Activated gamma-delta T cell treated with Interleukin-2 at 50 U/mL for 16 hours (primary cell): ENCODE measurements around the gene KLHL30.
"Not testable (repeated sequence)": the region's sequence is repeated elsewhere in the genome, so short reads cannot be mapped to it uniquely, and the experiment has no call there.

Experiments used
- DNase-seq: peaks from one replicate; pipeline ENCODE4 v3.0.0-alpha.2; 2020

The KLHL30 gene

DNA sequence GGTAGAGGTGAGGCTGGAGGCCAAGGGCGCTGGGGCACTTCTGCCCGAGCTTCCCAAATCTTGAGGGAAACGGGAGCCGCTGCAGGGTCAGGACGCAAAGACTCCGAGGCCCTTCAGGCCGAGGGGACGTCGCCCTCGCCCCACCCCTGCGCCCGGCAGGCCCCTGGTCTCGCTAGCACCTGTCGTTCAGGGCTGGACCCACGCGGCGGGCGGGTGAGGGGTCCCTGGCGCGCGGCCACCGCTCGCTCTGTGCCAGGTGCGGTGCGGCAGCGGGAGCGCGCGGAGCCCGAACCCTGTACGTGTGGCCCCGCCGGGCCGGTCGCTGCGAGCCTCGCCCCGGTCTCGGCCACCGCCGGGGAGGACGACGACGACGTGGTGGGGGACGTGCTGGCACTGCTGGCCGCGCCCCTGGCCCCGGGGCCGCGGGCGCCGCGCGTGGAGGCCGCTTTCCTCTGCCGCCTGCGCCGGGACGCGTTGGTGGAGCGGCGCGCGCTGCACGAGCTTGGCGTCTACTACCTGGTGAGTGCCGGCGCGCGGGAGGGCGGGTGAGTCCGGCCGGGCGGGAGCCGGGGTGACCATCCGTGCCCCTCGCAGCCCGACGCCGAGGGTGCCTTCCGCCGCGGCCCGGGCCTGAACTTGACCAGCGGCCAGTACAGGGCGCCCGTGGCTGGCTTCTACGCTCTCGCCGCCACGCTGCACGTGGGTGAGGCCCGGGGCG is 25.2 kb downstream of the KLHL30 start:
- no peak for DNase-seq

DNA sequence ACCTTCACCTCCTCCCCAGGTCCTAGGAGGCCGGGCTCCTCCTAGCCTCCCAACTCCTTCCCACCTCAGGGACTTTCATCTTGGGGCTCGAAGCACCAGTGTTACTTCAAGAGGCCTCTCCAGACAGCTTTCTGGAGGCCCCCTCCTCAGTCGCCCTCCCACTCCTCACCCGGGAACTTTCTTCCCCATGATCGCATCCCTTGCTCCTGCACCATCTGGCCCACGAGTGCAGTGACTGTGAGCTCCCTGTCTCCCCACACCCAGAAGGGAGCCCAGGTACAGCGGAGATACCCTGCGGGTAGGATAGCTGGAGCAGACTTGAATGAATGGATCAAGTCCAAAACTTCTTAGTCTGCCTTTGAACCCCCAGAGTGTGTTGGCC is 26.4 kb downstream of the KLHL30 start:
- DNase-seq, result no peak

DNA sequence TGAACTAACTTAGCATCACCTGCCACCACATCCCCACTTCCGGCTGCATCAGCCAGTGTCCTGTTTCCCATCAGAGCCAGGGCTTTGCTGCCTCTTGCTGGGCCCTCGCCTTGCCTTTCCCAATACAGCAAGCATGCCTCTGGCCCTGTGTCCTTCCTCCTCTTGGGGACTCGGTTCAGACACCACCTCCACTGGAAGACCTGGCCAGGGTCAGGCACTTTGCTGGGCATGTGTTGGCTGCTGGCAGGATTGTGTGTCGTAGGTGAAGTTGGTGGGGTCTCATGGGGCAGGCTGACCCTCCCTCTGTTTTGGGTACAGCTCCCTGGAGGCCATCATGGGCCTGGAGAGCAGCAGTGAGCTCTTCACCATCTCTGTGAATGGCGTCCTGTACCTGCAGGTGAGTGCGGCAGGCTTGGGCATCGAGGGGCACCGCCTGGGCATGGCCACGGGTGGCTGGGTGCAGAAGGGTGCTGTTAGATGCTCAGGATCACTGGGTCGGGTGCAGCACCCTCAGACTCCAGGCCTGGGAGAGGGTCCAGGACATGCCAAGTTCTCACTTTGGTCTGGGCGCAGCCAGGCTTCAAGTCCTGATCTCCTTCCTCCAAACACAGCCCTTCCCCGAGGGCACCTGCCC is 26.9 kb downstream of the KLHL30 start:
- no peak for DNase-seq

DNA sequence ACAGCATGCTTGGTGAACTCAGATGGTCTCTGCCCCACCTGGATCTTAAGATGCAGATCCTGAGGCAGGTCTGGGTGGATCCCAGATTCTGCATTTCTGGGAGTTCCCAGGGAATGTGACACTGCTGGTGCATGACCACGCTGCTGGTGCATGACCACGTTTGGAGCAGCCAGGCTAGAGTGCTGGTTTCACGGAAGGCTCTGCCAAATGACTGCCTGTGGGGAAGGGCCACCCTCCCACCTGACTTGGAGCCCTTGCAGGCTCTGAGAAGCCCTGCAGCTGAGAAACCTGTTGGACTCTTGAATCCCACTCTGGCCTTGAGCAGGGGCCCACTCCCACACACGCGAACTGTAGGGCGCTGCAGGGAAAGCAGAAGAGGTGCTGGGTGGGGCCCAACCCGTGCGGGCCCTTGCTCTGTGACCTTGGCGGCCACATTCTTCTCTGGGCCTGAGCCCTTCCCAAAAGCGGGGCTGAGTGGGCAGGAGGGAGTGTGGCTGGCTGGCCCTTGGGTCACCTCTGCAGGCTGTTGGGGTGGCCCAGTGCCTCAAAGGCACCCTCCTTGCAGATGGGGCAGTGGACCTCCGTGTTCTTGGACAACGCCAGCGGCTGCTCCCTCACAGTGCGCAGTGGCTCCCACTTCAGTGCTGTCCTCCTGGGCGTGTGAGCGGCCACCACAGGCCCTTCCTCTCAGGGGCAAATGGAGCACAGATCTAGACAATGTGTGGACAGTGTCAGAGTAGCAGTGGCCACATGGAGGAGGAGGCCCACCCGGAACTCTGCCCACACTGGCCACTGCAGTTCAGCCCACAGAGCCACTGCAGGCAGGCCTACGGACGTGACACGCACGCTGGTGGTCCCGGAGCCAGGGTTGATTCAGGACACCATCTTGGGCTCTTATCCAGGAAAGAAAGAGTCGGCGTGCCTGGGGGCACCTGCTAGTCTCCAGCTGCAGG is 28.2 kb downstream of the KLHL30 start:
- no peak for DNase-seq

DNA sequence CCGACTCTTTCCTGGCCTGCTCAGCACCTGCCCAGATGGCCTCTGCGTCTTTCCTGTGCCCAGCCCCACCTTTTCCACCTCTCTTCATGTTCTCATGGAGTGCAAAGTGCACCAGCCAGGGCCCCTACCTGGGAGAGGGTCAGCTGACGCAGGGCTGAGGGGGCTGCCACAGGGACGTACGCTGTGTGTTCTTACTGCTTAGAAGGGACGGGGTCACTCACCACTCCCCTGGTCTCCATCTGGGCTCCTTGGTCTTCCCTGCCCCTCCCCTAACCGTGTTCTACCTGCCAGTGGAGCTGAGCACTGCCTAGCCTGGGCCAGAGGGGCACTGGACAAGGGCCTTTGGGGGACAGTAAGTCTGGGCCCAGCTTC is 28.9 kb downstream of the KLHL30 start:
- no peak for DNase-seq

DNA sequence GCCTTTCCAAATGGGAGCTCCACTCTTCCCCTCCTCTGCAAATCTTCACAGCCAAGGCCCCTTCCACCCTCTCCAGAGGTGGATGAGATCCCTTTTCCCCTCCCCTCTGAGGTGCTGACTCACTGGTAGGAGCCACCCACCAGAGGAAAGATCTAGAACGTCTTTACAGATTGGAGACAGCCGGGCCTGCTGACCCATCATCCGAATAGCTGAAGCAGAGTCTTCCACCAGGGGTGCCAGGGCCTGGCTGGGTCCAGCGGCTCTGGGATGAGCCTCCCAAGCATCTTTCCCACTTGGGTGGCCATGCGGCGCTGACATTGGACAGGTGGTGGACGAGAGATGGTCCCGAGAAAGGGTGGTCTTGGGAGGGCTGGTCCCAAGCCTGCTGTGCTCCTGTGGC is 29.3 kb downstream of the KLHL30 start:
- no peak for DNase-seq

DNA sequence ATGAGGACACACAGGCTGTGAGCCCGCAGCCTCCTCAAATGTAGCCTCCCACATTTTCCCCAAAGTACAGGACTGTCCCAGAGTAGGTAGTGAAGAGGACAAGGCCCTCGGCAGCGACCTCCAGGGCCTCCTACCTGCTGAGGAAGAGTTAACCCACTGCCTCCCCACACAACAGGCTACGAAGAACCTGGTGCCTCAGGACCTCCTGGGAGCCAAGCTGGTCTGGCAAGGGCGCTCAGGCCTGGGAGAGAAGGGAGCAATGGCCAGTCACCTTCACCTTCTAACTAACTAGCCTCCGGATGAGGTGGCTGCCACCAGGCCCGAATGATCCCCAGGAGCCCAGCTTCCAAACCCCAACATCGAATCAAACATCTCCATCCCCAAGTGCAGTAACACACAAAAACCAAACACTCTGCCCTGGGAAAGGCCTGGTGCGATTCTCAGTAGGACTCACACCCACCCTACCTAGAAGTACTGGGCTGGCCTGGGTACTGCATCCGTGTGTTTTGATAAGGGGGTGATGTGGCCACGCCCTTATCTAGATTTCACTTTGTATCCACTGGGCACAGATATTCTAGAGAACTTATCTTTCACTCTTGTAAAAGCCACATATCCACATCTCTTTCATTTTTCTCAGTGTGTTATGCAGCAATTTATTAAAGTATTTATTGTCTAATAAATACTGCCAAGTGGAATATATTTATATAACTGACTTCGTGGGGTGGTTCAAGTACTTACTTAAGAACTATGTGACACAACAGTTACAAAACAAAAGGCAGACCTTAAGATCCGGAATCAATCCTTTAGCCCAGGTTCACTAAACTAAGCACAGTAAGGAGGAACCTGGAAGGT is 30.0 kb downstream of the KLHL30 start:
- DNase-seq, result no peak

DNA sequence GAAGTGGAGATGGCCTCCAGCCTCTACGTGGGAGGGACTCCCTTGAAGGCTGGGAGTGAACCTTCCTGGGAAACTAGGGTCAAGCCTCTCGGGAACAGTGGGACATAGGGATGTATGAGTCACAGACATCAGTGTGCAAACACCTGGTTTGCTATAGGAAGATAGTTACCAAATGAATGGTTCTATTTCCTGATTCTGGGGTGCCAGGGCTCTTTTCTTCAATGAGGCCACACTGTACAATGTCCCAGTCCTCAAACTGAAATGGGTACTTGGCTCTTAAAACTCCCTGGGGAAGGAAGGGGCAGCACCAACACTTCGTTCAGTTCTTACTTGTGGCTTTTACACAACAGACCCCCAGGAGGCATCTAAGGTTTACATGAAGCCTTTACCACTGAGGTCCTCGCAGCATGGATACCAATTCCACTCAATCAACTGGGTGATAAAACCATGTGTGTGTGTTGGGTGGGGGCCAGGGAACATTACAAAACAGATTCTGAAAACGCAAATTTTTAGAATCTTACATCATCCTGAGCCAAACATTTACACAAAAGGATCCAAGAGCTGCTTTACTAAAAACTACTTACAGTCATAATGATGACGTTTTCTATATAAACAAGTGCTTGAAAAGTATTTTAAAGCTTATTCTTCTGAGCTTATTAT is 30.7 kb downstream of the KLHL30 start:
- no peak for DNase-seq

DNA sequence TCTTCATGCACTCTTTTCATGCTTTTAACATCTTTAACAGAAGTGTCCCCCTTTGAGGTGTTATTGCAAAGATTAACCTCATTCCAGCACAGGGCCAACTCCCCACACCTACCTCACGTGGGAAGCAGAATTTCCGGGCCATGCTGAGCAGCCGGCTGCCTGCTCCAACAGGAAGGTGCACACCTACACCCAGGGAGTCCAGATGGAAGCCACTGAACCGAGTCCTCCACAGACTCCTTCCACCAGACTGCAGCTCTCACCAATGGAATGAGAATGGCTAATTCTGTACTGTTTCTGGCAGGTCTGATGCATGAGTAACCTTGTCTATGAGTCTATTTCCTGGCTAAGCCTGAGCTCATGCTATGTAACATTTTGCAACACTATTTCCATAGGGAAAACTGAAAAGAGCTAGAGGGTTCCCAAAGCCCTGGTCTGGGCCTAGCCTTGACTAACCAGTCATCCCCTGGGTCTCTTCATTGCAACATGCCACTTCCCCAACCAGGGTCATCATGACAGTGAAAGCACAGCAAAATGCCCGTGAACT is 31.3 kb downstream of the KLHL30 start:
- DNase-seq, result no peak

DNA sequence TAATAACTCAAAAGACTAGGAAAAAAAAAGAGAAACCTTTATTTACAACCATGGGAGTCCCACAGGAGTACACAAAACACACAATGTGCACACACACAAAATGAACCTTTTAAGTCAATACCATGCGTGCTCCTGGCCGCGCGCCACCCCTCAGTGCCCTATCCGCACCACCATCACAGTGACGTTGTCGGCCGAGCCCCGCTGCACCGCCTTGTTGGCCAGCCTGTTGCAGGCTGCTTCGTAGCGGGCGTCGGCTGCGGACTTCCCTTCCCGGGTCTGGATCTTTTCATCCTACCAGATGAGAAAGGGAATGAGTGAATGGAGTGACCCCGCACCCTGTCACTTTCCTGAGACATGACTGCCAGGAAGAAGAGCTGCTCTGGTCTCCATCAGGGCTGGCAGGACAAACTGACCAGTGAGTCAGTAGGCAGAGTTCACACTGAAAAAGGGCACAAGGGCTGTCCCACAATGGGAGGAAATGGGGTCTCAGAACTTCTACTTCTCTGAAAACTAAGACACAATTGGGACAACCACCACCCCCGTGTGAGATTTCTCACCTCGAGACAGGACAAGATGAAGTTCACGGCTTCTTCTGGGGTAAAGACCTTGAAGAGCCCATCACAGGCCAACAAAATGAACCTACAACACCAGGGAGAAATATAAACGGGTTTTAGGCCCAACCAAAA is 32.1 kb downstream of the KLHL30 start:
- DNase-seq, result no peak

DNA sequence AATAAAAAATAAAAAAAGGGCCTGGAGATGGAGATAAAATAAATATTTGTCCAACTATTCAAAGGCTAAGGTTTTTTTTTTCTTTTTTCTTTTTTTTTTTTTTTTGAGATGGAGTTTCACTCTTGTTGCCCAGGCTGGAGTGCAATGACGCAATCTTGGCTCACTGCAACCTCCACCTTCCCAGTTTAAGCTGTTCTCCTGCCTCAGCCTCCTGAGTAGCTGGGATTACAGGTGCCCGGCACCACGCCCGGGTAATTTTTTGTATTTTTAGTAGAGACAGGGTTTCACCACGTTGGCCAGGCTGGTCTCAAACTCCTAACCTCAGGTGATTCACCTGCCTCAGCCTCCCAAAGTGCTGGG is 32.6 kb downstream of the KLHL30 start:
- DNase-seq, result not testable (repeated sequence)

DNA sequence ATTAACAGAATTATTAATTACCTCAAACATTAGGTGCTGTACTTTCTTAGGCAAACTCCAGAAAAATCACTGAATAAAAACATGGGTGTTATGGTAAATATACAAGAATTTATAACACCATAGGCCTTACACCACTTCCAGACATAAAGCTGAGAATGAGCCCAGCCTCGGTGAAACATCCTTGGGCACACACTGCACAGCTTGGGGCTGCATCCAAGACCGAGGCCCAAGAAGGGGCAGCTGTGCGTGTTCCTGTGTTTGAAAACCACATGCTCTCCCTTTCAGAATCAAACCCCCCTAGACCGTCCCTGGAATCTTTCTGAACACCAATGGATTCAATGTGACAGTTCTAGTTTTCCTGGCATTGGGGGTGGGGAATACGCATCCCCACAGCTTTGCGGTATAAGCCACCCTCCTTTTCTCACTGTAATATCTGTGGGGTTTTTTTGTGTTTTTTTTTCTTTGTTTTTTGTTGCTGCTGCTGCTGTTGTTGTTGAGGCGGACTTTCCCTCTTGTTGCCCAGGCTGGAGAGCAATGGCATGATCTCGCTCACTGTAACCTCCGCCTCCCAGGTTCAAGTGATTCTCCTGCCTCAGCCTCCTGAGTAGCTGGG is 33.2 kb downstream of the KLHL30 start:
- DNase-seq, result no peak

DNA sequence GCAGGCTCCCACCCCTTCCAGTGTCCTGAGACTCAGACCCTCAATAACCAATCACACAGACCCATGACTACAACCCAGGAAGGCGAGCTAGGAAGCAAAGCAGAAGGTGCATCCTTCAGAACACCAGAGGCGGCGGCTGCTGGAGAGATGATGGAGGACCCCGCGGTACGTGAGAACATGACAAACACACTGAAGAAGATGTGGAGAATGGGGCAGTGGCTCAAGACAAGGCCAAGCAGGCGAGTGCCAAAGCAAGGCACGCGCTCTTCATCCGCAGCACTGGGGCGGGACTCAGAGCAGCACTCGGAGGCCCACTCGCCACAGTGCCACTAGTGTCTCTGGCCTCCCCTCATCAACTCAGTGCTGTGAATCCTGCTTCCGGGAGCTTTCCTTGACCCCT is 34.0 kb downstream of the KLHL30 start:
- DNase-seq, result no peak

DNA sequence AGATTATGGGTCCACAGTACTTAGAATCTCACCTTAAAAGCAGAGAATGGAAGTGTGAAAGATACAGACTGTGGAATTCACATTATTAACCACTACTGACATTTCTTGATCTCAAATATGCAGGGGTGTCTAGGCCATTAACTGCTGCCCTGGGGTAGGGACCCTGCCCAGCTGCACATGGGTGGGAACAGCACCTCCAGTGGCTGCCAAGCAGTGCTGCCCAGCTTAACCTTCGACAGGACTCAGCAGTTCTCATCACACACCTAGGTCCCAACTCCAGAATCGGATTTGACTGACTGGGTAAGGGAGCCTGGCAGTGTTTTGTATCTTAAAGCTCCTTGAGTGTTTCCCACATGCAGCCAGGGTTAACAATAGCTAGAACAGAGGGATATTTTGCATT is 35.2 kb downstream of the KLHL30 start:
- no peak for DNase-seq

DNA sequence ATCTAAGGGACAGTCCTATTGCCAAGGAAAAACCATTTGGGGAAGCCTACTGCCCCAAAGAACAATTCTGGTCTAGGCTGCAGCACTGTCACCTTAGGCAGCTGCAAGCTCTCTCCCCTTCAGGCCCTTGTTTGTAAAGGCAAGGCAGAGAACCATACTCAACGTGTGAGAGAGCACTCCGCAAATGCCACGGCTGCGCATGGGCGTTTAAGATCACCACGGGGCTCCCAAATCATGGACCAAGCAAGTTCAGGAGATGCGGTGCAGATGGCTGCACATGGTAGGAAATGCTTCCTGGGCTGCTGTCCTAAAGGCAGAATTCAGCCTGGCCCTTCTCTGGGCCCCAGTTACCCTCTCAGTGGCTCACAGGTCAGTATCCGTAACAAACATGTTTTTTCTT is 35.8 kb downstream of the KLHL30 start:
- no peak for DNase-seq

DNA sequence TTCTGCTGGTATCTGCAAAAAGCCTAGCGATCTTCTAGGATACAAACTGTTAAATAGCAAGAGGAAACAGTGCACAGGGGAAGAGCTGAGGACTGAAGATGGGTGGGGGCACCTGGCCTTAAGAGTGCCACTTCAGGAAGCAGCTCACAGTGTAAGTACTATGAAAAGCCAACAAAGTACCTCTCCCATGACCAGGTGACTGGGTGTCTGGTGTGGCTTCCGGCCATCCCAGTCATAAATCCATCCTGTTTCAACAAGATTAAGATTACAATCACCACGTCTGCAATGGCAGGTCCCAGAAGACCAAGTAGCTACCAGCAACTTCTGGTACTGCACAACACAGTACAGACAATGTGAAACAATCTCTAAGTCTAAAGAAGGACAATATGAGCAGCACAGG is 36.2 kb downstream of the KLHL30 start:
- DNase-seq, result no peak

DNA sequence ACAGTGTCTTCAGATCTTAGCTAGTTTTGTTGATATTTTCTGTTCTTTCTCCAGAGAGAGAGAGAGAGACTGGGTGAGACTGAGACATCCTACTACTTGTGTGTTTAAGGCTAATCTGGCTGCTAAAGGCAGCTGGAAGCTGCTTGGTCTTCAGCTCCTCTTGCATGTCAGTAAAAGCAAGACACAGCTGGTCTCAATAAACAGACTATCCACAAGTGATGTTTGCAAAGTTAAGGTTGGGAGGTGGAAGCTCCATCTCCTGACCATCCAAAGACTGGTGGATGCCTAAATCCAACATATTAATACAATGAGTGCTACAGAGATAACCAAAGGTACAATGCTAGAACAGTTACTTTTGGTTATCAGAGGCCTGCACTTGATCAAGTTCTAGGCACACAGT is 38.1 kb downstream of the KLHL30 start:
- no peak for DNase-seq

DNA sequence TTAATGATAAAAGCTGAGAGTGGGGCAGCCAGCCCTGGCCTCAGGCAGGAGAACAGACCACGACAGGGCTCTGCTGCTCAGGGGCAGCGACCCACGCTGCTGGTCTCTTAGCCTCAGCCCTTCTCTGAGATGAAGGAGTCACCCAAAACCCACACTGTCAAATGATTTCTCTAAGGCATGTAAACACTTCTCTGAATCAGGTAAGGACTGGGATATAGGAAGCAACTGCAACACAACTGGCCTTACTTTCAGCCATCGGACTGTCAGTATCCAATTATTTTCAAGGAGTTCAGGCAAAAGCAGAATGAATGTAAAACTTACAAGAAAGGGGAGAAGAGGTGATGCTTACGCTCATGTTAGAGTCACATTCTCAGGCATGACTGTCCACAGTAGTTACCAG is 42.1 kb downstream of the KLHL30 start:
- DNase-seq, result no peak

DNA sequence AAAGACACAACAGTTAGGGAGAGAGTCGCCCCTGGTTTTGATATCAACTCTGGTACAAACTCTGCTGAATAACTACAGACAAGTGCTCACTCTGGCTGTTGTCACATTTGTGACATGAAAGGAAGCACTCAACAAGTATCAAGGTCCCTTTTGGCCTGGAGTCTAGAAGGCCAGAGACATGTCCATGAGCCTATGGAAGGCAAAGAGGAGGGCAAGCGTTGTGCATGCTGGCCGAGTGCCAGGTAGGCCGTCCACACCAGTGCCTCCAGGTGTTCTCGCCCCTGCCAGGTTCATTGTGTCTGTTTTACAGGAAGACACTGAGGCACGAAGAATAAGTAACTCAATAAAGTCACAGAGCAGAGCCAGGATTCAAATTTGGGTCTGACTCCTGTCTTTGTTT is 43.9 kb downstream of the KLHL30 start:
- DNase-seq, result no peak

DNA sequence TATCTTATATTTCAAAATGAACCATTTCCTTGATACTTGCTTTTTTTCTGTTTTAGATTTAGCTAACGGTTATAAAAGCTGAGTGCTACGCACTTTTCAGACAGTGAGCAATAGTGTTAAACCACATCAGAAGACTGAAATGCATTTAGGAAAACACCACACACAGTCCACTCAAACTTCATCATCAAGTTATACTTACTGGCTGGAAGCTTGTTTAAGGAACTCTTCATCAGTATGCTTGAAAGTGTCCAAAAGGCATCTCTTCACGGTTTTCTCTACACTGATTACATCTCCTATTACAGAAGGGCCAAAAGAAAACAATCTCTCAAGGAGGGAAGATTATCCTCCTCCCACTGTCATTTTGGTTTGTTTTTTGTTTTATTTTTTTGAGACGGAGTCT is 45.4 kb downstream of the KLHL30 start:
- DNase-seq, result no peak
